ENCODE data around the gene MARCHF11. TPM values are rescaled to one million over a fixed set of nuclear protein-coding genes. Genes with fewer than 3 reads are reported as not detected.

Gene MARCHF11
- total and polyA plus RNA-seq, 4 donors = not detected

DNA sequence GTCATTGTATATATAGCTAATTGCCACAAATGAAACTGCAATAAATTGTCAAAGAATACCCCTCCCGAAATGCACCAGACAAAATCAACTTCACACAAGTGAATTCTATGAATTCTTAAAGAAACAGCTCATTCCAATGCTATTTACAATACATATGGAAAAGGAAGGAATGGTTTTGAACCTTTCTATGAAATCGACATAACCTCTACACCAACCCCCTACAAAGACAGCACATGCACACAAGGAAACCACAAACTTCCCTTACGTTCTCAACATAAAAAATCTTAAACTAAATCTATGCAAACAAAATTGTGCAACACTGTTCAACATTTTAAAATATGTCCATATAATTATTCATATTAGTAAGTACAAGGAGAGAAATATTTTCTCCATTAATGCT lies 39.2 kb downstream of the MARCHF11 start:
- WGBS, 2 donors = 36 to 60% methylated on average over 3 of the region's 3 CpGs
- H3K9me3 ChIP-seq (ENCODE audit: control insufficient read depth in 4 of 4, insufficient read depth in 3 of 4, low read length in 3 of 4) = peaks cover 0 to 6% (median 1%) of the 10 kb centered on the region in 4 donors

DNA sequence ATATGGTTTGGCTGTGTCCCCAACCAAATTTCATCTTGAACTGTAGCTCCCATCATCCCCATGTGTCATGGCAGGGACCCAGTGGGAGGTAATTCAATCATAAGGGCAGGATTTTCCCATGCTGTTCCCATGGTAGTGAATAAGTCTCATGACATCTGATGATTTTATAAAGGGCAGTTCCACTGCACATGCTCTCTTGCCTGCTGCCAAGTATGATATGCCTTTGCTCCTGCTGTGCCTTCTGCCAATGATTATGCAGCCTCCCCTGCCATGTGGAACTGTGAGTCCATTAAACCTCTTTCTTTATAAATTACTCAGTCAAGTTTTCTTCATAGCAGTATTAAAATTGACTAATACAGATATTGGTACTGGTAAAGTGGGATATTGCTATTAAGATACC lies 42.4 kb downstream of the MARCHF11 start:
- TF ChIP-seq, protein P1, sequence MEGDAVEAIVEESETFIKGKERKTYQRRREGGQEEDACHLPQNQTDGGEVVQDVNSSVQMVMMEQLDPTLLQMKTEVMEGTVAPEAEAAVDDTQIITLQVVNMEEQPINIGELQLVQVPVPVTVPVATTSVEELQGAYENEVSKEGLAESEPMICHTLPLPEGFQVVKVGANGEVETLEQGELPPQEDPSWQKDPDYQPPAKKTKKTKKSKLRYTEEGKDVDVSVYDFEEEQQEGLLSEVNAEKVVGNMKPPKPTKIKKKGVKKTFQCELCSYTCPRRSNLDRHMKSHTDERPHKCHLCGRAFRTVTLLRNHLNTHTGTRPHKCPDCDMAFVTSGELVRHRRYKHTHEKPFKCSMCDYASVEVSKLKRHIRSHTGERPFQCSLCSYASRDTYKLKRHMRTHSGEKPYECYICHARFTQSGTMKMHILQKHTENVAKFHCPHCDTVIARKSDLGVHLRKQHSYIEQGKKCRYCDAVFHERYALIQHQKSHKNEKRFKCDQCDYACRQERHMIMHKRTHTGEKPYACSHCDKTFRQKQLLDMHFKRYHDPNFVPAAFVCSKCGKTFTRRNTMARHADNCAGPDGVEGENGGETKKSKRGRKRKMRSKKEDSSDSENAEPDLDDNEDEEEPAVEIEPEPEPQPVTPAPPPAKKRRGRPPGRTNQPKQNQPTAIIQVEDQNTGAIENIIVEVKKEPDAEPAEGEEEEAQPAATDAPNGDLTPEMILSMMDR (IDR thresholded peaks at IDR 0.05; ENCODE audit: control extremely low read depth, extremely low read depth) = no peak
- Histone ChIP-seq H3K27me3 (ENCODE audit: control insufficient read depth in 3 of 3, insufficient read depth in 3 of 3, low read length in 2 of 3) (no peaks in the 10 kb centered on the region), H3K36me3 (ENCODE audit: control insufficient read depth in 4 of 4, insufficient read depth in 4 of 4, low read length in 4 of 4) (no peaks in the 10 kb centered on the region), H3K9me3 (ENCODE audit: control insufficient read depth in 4 of 4, insufficient read depth in 3 of 4, low read length in 3 of 4) (peaks cover 0 to 6% (median 1%) of the 10 kb centered on the region in 4 donors), H3K4me3 (no peak overlapping the region), H3K4me1 (ENCODE audit: control insufficient read depth in 5 of 5, insufficient read depth in 5 of 5, low read length in 5 of 5) (peaks cover 0 to 11% (median 0%) of the 10 kb centered on the region in 5 donors), H3K9ac (ENCODE audit: insufficient read depth in 1 of 2, low read length in 2 of 2) (no peak overlapping the region), H3K27ac (ENCODE audit: low read depth in 1 of 2, low read length in 1 of 2) (peak overlapping the region in 1 of 2 donors; percentile 60)
- ATAC-seq (ENCODE audit: insufficient read depth, low FRiP score) (no peak), DNase-seq (no peak)

More for the DNA sequence above, 39.2 kb downstream of the MARCHF11 start:
- no peak overlapping the region for H3K9ac ChIP-seq (ENCODE audit: insufficient read depth in 1 of 2, low read length in 2 of 2)
- peak overlapping the region in 1 of 2 donors; percentile 60 for H3K27ac ChIP-seq (ENCODE audit: low read depth in 1 of 2, low read length in 1 of 2)
- H3K27me3 ChIP-seq (ENCODE audit: control insufficient read depth in 3 of 3, insufficient read depth in 3 of 3, low read length in 2 of 3) = no peaks in the 10 kb centered on the region
- no peak overlapping the region for H3K4me3 ChIP-seq
- peaks cover 0 to 11% (median 0%) of the 10 kb centered on the region in 5 donors for H3K4me1 ChIP-seq (ENCODE audit: control insufficient read depth in 5 of 5, insufficient read depth in 5 of 5, low read length in 5 of 5)
- DNase-seq = no peak
- no peaks in the 10 kb centered on the region for H3K36me3 ChIP-seq (ENCODE audit: control insufficient read depth in 4 of 4, insufficient read depth in 4 of 4, low read length in 4 of 4)
- no peak for ATAC-seq (ENCODE audit: insufficient read depth, low FRiP score)
- TF ChIP-seq, protein P1 (IDR thresholded peaks at IDR 0.05; ENCODE audit: control extremely low read depth, extremely low read depth) = no peak

DNA sequence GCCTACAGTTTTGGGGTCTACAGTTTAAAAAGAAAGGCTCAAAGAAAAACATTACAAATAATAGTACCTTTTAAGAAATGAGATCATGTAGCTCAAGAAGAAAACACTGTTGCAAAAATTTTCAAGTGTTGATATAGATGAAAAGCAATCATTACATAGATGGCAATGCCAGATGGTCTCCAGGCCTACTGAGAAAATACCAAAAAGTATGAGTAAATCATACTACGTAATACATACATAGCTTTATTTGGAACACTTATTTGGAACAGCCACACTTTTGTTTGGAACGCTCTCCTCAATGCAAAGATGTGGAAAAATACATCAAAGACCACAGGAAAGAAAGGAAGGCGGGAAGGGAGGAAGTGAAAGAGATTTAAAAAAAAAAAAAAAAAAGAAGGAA lies 44.1 kb downstream of the MARCHF11 start:
- H3K36me3 ChIP-seq (ENCODE audit: control insufficient read depth in 4 of 4, insufficient read depth in 4 of 4, low read length in 4 of 4) = no peaks in the 10 kb centered on the region
- DNase-seq (no peak), ATAC-seq (ENCODE audit: insufficient read depth, low FRiP score) (no peak)
- no peak overlapping the region for H3K4me3 ChIP-seq
- WGBS, 2 donors = 74% methylated on average over 3 of the region's 3 CpGs
- H3K9ac ChIP-seq (ENCODE audit: insufficient read depth in 1 of 2, low read length in 2 of 2) = no peak overlapping the region
- TF ChIP-seq, protein P1 (IDR thresholded peaks at IDR 0.05; ENCODE audit: control extremely low read depth, extremely low read depth) = no peak
- H3K27ac ChIP-seq (ENCODE audit: low read depth in 1 of 2, low read length in 1 of 2) = peak overlapping the region in 1 of 2 donors; percentile 33
- peaks cover 0 to 5% (median 0%) of the 10 kb centered on the region in 5 donors for H3K4me1 ChIP-seq (ENCODE audit: control insufficient read depth in 5 of 5, insufficient read depth in 5 of 5, low read length in 5 of 5)
- H3K9me3 ChIP-seq (ENCODE audit: control insufficient read depth in 4 of 4, insufficient read depth in 3 of 4, low read length in 3 of 4) = peaks cover 0 to 6% (median under 1%) of the 10 kb centered on the region in 4 donors
- no peaks in the 10 kb centered on the region for H3K27me3 ChIP-seq (ENCODE audit: control insufficient read depth in 3 of 3, insufficient read depth in 3 of 3, low read length in 2 of 3)

DNA sequence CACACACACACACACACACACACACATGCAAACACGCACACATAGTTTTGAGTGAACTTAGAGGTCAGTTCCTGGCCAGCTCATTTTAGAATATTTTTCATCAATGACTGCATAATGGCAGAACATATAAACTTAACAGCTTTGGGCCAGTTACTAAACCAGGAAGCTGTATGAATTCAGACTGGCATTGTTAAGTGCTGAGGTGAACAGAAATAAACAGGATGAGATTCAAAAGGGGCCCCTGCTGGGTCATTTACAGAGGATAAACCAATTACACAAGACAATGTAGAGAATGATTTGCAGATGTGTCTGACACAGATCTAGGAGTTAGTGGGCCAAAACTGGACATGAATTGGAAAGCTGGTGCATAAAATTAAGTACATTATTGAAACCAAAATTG lies 44.6 kb downstream of the MARCHF11 start:
- Histone ChIP-seq H3K9me3 (ENCODE audit: control insufficient read depth in 4 of 4, insufficient read depth in 3 of 4, low read length in 3 of 4) (peaks cover 0 to 6% (median 0%) of the 10 kb centered on the region in 4 donors), H3K4me1 (ENCODE audit: control insufficient read depth in 5 of 5, insufficient read depth in 5 of 5, low read length in 5 of 5) (peaks cover 0 to 5% (median 0%) of the 10 kb centered on the region in 5 donors), H3K9ac (ENCODE audit: insufficient read depth in 1 of 2, low read length in 2 of 2) (no peak overlapping the region), H3K36me3 (ENCODE audit: control insufficient read depth in 4 of 4, insufficient read depth in 4 of 4, low read length in 4 of 4) (no peaks in the 10 kb centered on the region), H3K4me3 (no peak overlapping the region), H3K27me3 (ENCODE audit: control insufficient read depth in 3 of 3, insufficient read depth in 3 of 3, low read length in 2 of 3) (no peaks in the 10 kb centered on the region), H3K27ac (ENCODE audit: low read depth in 1 of 2, low read length in 1 of 2) (no peak overlapping the region)
- TF ChIP-seq, protein P1 (IDR thresholded peaks at IDR 0.05; ENCODE audit: control extremely low read depth, extremely low read depth) = no peak
- DNase-seq = peak in 2 of 3 donors; percentile 13 to 43
- no peak for ATAC-seq (ENCODE audit: insufficient read depth, low FRiP score)
- 35 to 63% methylated on average over 1 of the region's 1 CpG for WGBS, 2 donors
